Tibial nerve (tissue), 4 donors: Measurements from ENCODE around the gene PCNX2. TPM values are rescaled to one million over a fixed set of nuclear protein-coding genes. Genes with fewer than 3 reads are reported as not detected.

Experiments used
- DNase-seq, 2 donors: peaks; one replicate each; pipeline ENCODE4 v3.0.0-alpha.2; 2019; ENCODE audit warnings: low spot score in 2 of 2
- H3K27ac ChIP-seq, 4 donors: fragments of 200-600 bp; sonication (generic) in 3 of 4; one replicate each; pipeline ENCODE4 v1.5.1; 2017 to 2019; ENCODE audit warnings: mild to moderate bottlenecking in 1 of 4
- H3K27me3 ChIP-seq, 2 donors: fragments of 200-600 bp; sonication (generic) in 1 of 2; one replicate each; pipeline versions ENCODE4 v1.5.1 to v1.6.0; 2017 to 2019
- H3K36me3 ChIP-seq, 3 donors: fragments of 200-600 bp; sonication (generic); one replicate each; pipeline ENCODE4 v1.5.1; 2018 to 2019
- H3K4me1 ChIP-seq, 4 donors: fragments of 200-600 bp; sonication (generic) in 3 of 4; one replicate each; pipeline ENCODE4 v1.5.1; 2017 to 2019
- H3K4me3 ChIP-seq, 4 donors: fragments of 200-600 bp; sonication (generic) in 3 of 4; one replicate each; pipeline ENCODE4 v1.5.1; 2017 to 2019; ENCODE audit warnings: mild to moderate bottlenecking in 1 of 4, moderate library complexity in 1 of 4
- H3K9me3 ChIP-seq, 4 donors: fragments of 200-600 bp; sonication (generic) in 3 of 4; one replicate each; pipeline ENCODE4 v1.5.1; 2017 to 2019
- EP300 ChIP-seq, 2 donors: sonication (generic); formaldehyde crosslinking; IDR thresholded peaks; one replicate each; pipeline ENCODE4 v1.6.1; 2017; ENCODE audit warnings: antibody characterized with exemption in 2 of 2, mild to moderate bottlenecking in 1 of 2
- POLR2A ChIP-seq, 2 donors: fragments of 450-650 bp; IDR thresholded peaks; one replicate each; pipeline ENCODE4 v1.6.1; 2017; ENCODE audit warnings: antibody characterized with exemption in 2 of 2, mild to moderate bottlenecking in 2 of 2, moderate library complexity in 2 of 2
- WGBS, 2 donors: methylation state at CpG; one replicate each; pipeline ENCODE4 v1.1.5; 2018; 5-methylcytosine and 5-hydroxymethylcytosine counted together
- total RNA-seq, 4 donors: library from RNA; depleted of rRNA; stranded (reverse); fragments of >200 nt; gene quantifications; one replicate each; pipeline ENCODE4 v1.1.0, GENCODE V29; 2016
- TF ChIP-seq, protein P1 (sequence below), 5 experiments: fragments of 200-600 bp in 3 of 5; fragments of 450-650 bp in 2 of 5; sonication (generic) in 3 of 5; IDR thresholded peaks; one replicate each; pipeline ENCODE4 v1.5.1; 2016 to 2019; ENCODE audit warnings: antibody characterized with exemption in 5 of 5, mild to moderate bottlenecking in 3 of 5, moderate library complexity in 2 of 5

PCNX2 gene
- total RNA-seq, 4 donors from 2014 or later: 10.2 to 32.1 (median 19.2) TPM

GRCh38 chr1:233208687-233209086, 86.8 kb downstream of the PCNX2 start:
- Histone ChIP-seq H3K36me3 (no peaks in the 10 kb centered on the region), H3K27me3 (no peaks in the 10 kb centered on the region), H3K9me3 (no peaks in the 10 kb centered on the region), H3K4me3 (no peak overlapping the region), H3K27ac (no peak overlapping the region), H3K4me1 (no peaks in the 10 kb centered on the region)
- TF ChIP-seq EP300 (IDR thresholded peaks at IDR 0.05) (no peak), POLR2A (IDR thresholded peaks at IDR 0.05) (no peak)
- TF ChIP-seq, protein P1, sequence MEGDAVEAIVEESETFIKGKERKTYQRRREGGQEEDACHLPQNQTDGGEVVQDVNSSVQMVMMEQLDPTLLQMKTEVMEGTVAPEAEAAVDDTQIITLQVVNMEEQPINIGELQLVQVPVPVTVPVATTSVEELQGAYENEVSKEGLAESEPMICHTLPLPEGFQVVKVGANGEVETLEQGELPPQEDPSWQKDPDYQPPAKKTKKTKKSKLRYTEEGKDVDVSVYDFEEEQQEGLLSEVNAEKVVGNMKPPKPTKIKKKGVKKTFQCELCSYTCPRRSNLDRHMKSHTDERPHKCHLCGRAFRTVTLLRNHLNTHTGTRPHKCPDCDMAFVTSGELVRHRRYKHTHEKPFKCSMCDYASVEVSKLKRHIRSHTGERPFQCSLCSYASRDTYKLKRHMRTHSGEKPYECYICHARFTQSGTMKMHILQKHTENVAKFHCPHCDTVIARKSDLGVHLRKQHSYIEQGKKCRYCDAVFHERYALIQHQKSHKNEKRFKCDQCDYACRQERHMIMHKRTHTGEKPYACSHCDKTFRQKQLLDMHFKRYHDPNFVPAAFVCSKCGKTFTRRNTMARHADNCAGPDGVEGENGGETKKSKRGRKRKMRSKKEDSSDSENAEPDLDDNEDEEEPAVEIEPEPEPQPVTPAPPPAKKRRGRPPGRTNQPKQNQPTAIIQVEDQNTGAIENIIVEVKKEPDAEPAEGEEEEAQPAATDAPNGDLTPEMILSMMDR (IDR thresholded peaks at IDR 0.05): no peak
- no peak for DNase-seq

DNA sequence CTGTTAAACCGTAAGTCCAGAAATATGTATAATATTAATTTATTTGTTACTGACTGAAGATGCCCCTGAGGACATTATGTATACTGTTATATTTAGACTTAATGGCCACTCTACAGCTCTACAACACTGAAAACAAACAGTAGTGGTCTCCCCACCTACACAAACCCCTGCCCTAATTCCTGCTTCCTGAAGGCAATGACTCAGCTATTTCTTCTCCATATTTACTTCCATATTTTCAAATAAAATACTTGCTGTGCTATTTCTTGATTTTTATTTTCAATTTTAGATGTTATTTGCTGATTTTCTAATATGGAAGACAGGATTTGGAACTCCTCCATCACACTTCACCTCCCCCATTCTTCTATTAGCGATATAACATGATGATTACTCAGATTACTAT, 97.6 kb downstream of the PCNX2 start:
- no peaks in the 10 kb centered on the region for H3K4me1 ChIP-seq
- H3K4me3 ChIP-seq: no peak overlapping the region
- peaks cover 0 to 19% (median 0%) of the 10 kb centered on the region in 3 donors for H3K36me3 ChIP-seq
- whole genome bisulfite sequencing, 2 donors: 89 to 95% methylated on average over 2 of the region's 2 CpGs
- no peak overlapping the region for H3K27ac ChIP-seq
- no peak for DNase-seq
- H3K9me3 ChIP-seq: peaks cover 0 to 24% (median 6%) of the 10 kb centered on the region in 4 donors
- no peaks in the 10 kb centered on the region for H3K27me3 ChIP-seq
- TF ChIP-seq, protein P1 (IDR thresholded peaks at IDR 0.05): no peak
- TF ChIP-seq EP300 (IDR thresholded peaks at IDR 0.05) (no peak), POLR2A (IDR thresholded peaks at IDR 0.05) (no peak)

- Histone ChIP-seq H3K9me3 (peaks cover 0 to 24% (median 6%) of the 10 kb centered on the region in 4 donors), H3K27ac (no peak overlapping the region), H3K4me1 (no peaks in the 10 kb centered on the region), H3K4me3 (no peak overlapping the region), H3K36me3 (peaks cover 0 to 19% (median 0%) of the 10 kb centered on the region in 3 donors), H3K27me3 (no peaks in the 10 kb centered on the region)
- WGBS, 2 donors: 87 to 94% methylated on average over 3 of the region's 3 CpGs
- TF ChIP-seq, protein P1 (IDR thresholded peaks at IDR 0.05): no peak
- TF ChIP-seq EP300 (IDR thresholded peaks at IDR 0.05): no peak
- TF ChIP-seq POLR2A (IDR thresholded peaks at IDR 0.05): no peak
- no peak for DNase-seq
Measured at GRCh38 chr1:233193741-233194140, 101.8 kb downstream of the PCNX2 start.

GRCh38 chr1:233190987-233191386, 104.5 kb downstream of the PCNX2 start:
- no peak for DNase-seq
- H3K27me3 ChIP-seq: no peaks in the 10 kb centered on the region
- peaks cover 0 to 24% (median 6%) of the 10 kb centered on the region in 4 donors for H3K9me3 ChIP-seq
- H3K4me3 ChIP-seq: no peak overlapping the region
- H3K36me3 ChIP-seq: peaks cover 0 to 19% (median 0%) of the 10 kb centered on the region in 3 donors
- no peak overlapping the region for H3K27ac ChIP-seq
- TF ChIP-seq POLR2A (IDR thresholded peaks at IDR 0.05) (no peak), EP300 (IDR thresholded peaks at IDR 0.05) (no peak)
- TF ChIP-seq, protein P1 (IDR thresholded peaks at IDR 0.05): no peak
- H3K4me1 ChIP-seq: no peaks in the 10 kb centered on the region
- 71 to 80% methylated on average over 5 of the region's 5 CpGs for WGBS, 2 donors

DNA sequence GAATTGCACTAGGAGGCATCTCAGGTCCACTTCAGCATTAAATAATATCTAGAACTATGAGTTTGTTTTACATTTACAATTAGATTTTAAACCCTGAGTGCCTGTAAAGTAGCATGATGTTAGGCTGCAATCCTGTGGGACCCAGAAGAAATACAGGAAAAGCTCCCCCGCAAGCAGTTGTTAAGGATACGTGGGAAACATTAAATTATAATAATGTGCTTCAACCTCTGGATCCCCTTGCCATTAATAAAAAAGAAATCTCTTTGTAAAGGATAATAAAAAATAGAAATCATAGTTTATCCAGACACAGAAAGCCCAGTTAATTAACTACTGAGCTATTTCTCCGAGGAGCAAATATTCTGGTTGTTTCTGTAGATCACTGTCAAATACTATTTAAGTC, 106.0 kb downstream of the PCNX2 start:
- no peak for TF ChIP-seq EP300 (IDR thresholded peaks at IDR 0.05)
- TF ChIP-seq POLR2A (IDR thresholded peaks at IDR 0.05): no peak
- TF ChIP-seq, protein P1 (IDR thresholded peaks at IDR 0.05): no peak
- H3K27me3 ChIP-seq: no peaks in the 10 kb centered on the region
- H3K4me1 ChIP-seq: no peaks in the 10 kb centered on the region
- no peak overlapping the region for H3K27ac ChIP-seq
- DNase-seq: no peak
- H3K9me3 ChIP-seq: peaks cover 0 to 12% (median 2%) of the 10 kb centered on the region in 4 donors
- H3K36me3 ChIP-seq: peaks cover 0 to 6% (median 0%) of the 10 kb centered on the region in 3 donors
- WGBS, 2 donors: 53 to 59% methylated on average over 3 of the region's 3 CpGs
- no peak overlapping the region for H3K4me3 ChIP-seq
